ENCODE results near the gene SOX30. TPM values are rescaled to one million over a fixed set of nuclear protein-coding genes. Genes with fewer than 3 reads are reported as not detected.

The SOX30 gene
- total and polyA plus RNA-seq, 2 experiments from 2014 or later, result not detected

DNA sequence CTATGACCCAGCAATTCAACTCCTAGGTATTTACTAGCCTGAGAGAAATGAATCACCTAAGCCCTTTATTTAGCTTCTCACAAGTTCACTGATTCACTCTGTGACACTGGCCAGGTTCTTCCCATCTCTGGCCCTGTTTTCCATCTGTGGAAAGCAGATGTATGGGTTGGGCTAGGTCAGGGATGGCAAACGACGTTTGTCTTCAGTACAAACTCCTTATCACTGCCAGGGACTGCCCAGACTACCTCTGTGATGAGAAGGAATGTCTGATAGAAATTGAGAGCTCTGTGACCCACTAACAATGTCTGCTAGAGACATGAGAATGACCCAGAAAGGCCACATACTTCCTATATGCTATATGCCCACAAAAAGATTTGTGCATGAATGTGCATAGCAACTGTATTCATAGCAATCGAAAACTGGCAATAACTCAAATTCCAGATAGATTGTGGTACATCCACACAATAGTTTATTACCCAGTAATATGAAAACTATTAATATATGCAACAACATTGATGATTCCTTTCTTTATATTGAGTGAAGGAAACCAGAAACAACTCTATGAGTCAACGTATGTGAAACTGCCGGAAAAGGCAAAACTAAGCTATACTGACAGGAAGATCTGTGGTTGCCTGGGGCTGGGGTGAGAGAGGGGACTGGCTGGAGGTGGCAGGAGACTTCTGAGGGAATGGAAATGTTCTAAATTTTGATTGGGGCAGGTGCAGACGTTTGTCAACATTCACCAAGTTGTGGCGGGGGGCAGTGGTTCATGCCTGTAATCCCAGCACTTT lies 44.7 kb downstream of the SOX30 start:
- Histone ChIP-seq H3K27me3 (no peaks in the 10 kb centered on the region), H3K4me2 (no peak overlapping the region), H3K27ac (peak overlapping the region; percentile 1), H4K20me1 (ENCODE audit: insufficient read depth, poor library complexity, severe bottlenecking) (no peaks in the 10 kb centered on the region), H3K36me3 (replicated peaks; ENCODE audit: insufficient read depth, low read depth) (no peaks in the 10 kb centered on the region), H3K4me3 (no peak overlapping the region), H3K4me1 (ENCODE audit: insufficient read depth) (peaks cover under 1% of the 10 kb centered on the region), H3K79me2 (no peaks in the 10 kb centered on the region), H3K9me2 (replicated peaks; ENCODE audit: insufficient read depth) (no peaks in the 10 kb centered on the region), H3K9me3 (ENCODE audit: low read depth) (no peaks in the 10 kb centered on the region), H2AFZ (no peak overlapping the region)
- DNase-seq (ENCODE audit: low spot score), result peak; percentile 32
- WGBS (ENCODE audit: low lambda C conversion rate, missing lambda C conversion rate), result 50% methylated on average over 7 of the region's 7 CpGs
- TF ChIP-seq EZH2 (IDR thresholded peaks at IDR 0.05; ENCODE audit: borderline replicate concordance) (no peak), EZH2phosphoT487 (IDR thresholded peaks at IDR 0.05; ENCODE audit: low read depth, severe bottlenecking, unreplicated experiment) (no peak)
- TF ChIP-seq, protein P1, sequence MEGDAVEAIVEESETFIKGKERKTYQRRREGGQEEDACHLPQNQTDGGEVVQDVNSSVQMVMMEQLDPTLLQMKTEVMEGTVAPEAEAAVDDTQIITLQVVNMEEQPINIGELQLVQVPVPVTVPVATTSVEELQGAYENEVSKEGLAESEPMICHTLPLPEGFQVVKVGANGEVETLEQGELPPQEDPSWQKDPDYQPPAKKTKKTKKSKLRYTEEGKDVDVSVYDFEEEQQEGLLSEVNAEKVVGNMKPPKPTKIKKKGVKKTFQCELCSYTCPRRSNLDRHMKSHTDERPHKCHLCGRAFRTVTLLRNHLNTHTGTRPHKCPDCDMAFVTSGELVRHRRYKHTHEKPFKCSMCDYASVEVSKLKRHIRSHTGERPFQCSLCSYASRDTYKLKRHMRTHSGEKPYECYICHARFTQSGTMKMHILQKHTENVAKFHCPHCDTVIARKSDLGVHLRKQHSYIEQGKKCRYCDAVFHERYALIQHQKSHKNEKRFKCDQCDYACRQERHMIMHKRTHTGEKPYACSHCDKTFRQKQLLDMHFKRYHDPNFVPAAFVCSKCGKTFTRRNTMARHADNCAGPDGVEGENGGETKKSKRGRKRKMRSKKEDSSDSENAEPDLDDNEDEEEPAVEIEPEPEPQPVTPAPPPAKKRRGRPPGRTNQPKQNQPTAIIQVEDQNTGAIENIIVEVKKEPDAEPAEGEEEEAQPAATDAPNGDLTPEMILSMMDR (IDR thresholded peaks at IDR 0.05; ENCODE audit: poor library complexity), result no peak

DNA sequence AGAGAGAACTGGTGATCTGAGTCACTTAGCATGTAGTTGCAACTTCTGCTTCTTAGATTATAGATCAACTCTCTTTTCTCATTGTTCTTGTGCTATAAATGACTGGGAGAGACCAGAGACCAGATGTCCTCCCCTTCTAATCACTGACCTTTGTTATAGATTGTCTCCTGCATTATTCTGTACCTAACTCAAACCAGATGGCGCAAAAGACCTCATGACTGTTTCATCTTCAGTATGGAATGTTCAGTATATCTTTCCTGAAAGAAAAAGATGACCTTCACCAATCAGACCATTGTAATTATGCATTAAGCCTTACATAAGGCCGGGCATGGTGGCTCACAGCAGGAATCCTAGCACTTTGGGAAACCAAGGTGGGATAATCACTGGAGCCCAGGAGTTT lies 46.2 kb downstream of the SOX30 start:
- 82% methylated on average over 2 of the region's 2 CpGs for WGBS (ENCODE audit: low lambda C conversion rate, missing lambda C conversion rate)
- TF ChIP-seq EZH2phosphoT487 (IDR thresholded peaks at IDR 0.05; ENCODE audit: low read depth, severe bottlenecking, unreplicated experiment), result no peak
- TF ChIP-seq, protein P1 (IDR thresholded peaks at IDR 0.05; ENCODE audit: poor library complexity), result no peak
- no peaks in the 10 kb centered on the region for H3K4me1 ChIP-seq (ENCODE audit: insufficient read depth)
- DNase-seq (ENCODE audit: low spot score), result no peak
- no peak overlapping the region for H2AFZ ChIP-seq
- H3K36me3 ChIP-seq (replicated peaks; ENCODE audit: insufficient read depth, low read depth), result no peaks in the 10 kb centered on the region
- no peaks in the 10 kb centered on the region for H4K20me1 ChIP-seq (ENCODE audit: insufficient read depth, poor library complexity, severe bottlenecking)
- H3K4me3 ChIP-seq, result no peak overlapping the region
- H3K27me3 ChIP-seq, result no peaks in the 10 kb centered on the region
- H3K4me2 ChIP-seq, result no peak overlapping the region
- H3K79me2 ChIP-seq, result no peaks in the 10 kb centered on the region
- no peaks in the 10 kb centered on the region for H3K9me3 ChIP-seq (ENCODE audit: low read depth)
- H3K9me2 ChIP-seq (replicated peaks; ENCODE audit: insufficient read depth), result no peaks in the 10 kb centered on the region
- H3K27ac ChIP-seq, result no peak overlapping the region

DNA sequence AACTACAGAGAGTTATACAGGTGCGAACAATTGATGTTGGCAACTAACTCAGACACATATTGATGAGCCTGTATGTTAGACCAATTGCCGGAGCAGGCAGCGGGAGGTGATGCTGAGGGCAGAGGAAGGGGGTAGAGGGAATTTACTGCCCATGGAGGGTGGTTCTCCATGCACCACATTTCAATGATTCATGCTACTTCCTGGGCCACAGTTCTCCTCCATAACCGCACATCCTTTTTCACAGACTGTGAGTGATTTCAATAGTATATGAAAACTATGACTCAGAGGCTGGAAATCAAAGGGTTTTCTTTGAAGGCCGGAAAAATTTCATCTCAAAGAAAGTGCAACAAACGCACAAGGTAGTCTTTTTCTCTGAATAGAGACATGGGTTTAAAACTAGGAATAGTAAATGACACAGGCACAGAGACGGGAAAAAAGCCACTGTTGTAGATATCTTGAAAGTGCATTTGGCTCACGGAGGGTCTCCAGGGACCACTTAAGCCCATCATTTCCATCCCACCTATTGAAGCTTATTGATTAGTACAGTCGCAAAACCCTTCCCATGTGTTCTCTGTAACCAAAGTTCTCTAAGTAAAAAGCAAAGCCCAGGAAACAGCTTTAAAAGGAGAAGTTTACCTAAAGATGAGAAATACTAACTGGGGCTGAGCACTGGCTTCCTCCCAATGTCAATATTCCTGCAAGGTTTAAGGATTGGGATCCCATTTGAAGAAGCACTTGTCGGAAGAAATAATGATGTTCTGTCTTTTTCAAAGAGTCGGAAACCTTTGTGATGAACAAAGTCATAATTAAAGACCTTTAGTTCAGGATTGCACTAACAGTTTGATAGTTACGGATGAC lies 48.7 kb downstream of the SOX30 start:
- 90% methylated on average over 12 of the region's 12 CpGs for whole genome bisulfite sequencing (ENCODE audit: low lambda C conversion rate, missing lambda C conversion rate)
- TF ChIP-seq, protein P1 (IDR thresholded peaks at IDR 0.05; ENCODE audit: poor library complexity), result no peak
- TF ChIP-seq EZH2phosphoT487 (IDR thresholded peaks at IDR 0.05; ENCODE audit: low read depth, severe bottlenecking, unreplicated experiment) (no peak), EZH2 (IDR thresholded peaks at IDR 0.05; ENCODE audit: borderline replicate concordance) (no peak)
- Histone ChIP-seq H3K27me3 (no peaks in the 10 kb centered on the region), H3K9me2 (replicated peaks; ENCODE audit: insufficient read depth) (no peaks in the 10 kb centered on the region), H3K4me2 (no peak overlapping the region), H3K9me3 (ENCODE audit: low read depth) (no peaks in the 10 kb centered on the region), H3K79me2 (no peaks in the 10 kb centered on the region), H2AFZ (no peak overlapping the region), H3K36me3 (replicated peaks; ENCODE audit: insufficient read depth, low read depth) (no peaks in the 10 kb centered on the region), H3K4me1 (ENCODE audit: insufficient read depth) (no peaks in the 10 kb centered on the region), H3K27ac (no peak overlapping the region), H4K20me1 (ENCODE audit: insufficient read depth, poor library complexity, severe bottlenecking) (no peaks in the 10 kb centered on the region), H3K4me3 (no peak overlapping the region)
- DNase-seq (ENCODE audit: low spot score), result no peak

All from hepatocyte (in vitro differentiated cells).